Measurements from ENCODE around the gene TCP11L1. TPM values are rescaled to one million over a fixed set of nuclear protein-coding genes. Genes with fewer than 3 reads are reported as not detected.

Gene TCP11L1
- total and polyA plus RNA-seq, 2 donors (not counting 1 experiment from before 2014, with no cell fraction given), result 7.7 to 19.7 TPM

DNA sequence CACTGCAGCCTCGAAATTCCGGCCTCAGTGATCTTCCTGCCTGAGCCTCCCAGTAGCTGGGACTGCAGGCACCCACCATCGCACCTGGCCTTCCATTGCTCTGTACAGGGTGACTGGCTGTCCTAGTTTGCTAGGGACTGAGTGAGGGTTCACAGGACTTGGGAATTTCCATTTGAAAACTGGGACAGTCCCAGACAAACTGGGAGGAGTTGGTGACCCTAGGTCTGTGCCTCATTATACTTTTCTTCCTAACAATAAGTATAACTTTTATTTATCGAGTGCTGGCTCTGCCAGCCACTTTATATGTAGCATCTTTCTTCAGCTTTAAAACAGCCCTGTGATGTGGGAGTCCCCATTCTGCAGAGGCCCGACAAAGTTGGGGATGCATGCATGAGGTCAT lies 25.5 kb downstream of the TCP11L1 start:
- H3K27me3 Mint-ChIP-seq, result no peaks in the 10 kb centered on the region
- no peaks in the 10 kb centered on the region for H3K9me3 ChIP-seq (ENCODE audit: control extremely low read depth in 1 of 3, control insufficient read depth in 2 of 3, insufficient read depth in 1 of 3, low read length in 2 of 3)
- H2AFZ ChIP-seq (ENCODE audit: insufficient read depth, low read depth, low read length, poor library complexity, severe bottlenecking), result no peak overlapping the region
- H3K27me3 ChIP-seq (replicated peaks in 1 of 4; ENCODE audit: control extremely low read depth in 1 of 4, control insufficient read depth in 3 of 4, insufficient read depth in 4 of 4, low read length in 3 of 4), result no peaks in the 10 kb centered on the region
- no peak overlapping the region for H3K27ac ChIP-seq (ENCODE audit: low read length in 2 of 2)
- H3K36me3 ChIP-seq (replicated peaks in 1 of 2; ENCODE audit: control extremely low read depth in 1 of 2, control insufficient read depth in 1 of 2, extremely low read depth in 1 of 2, insufficient read depth in 2 of 2, low read length in 1 of 2), result peaks cover 0 to 39% of the 10 kb centered on the region in 2 experiments
- TF ChIP-seq EZH2 (IDR thresholded peaks at IDR 0.05; ENCODE audit: borderline replicate concordance, insufficient read depth, low read depth, low read length, poor library complexity, severe bottlenecking) (no peak), CTCF (IDR thresholded peaks at IDR 0.05) (no peak)
- peak overlapping the region; percentile 31 for H3K4me2 ChIP-seq (replicated peaks; ENCODE audit: low read depth, low read length, poor library complexity, severe bottlenecking)
- no peaks in the 10 kb centered on the region for H3K9me3 Mint-ChIP-seq (ENCODE audit: insufficient read depth)
- ChIA-PET POLR2A (no interaction called here), CTCF (interaction anchor here (0.7 to 8.8 kb wide), 27 partner anchors 8 to 741 kb away, joined by 3 to 186 read pairs (median 4); partner anchors contain the start of genes DEPDC7, QSER1 and TCP11L1)
- peak overlapping the region; percentile 27 for H3K4me3 Mint-ChIP-seq
- H3K4me1 Mint-ChIP-seq, result peaks cover 25% of the 10 kb centered on the region
- H4K20me1 ChIP-seq (ENCODE audit: control insufficient read depth, insufficient read depth, low read length, poor library complexity, severe bottlenecking), result no peaks in the 10 kb centered on the region
- ATAC-seq (ENCODE audit: low read depth) (no peak), DNase-seq (no peak)
- WGBS (ENCODE audit: insufficient coverage), result 100% methylated on average over 2 of the region's 5 CpGs
- intact Hi-C loops (cut with micrococcal nuclease), result loop anchor here (1.0 kb wide), 2 partner anchors 105 to 256 kb away; no protein-coding TSS in a partner anchor
- no peak overlapping the region for H3K9ac ChIP-seq (ENCODE audit: low read length)
- no peak overlapping the region for H3K27ac Mint-ChIP-seq
- H3K79me2 ChIP-seq (ENCODE audit: control insufficient read depth, insufficient read depth, low read length), result no peaks in the 10 kb centered on the region
- H3K4me3 ChIP-seq (ENCODE audit: control extremely low read depth in 1 of 5, extremely low read depth in 1 of 5, insufficient read depth in 1 of 5, low read depth in 2 of 5, low read length in 4 of 5), result no peak overlapping the region
- H3K4me1 ChIP-seq (ENCODE audit: control insufficient read depth in 2 of 2, insufficient read depth in 2 of 2, low read length in 2 of 2), result peaks cover 16% of the 10 kb centered on the region in 2 donors

- TF ChIP-seq EZH2 (IDR thresholded peaks at IDR 0.05; ENCODE audit: borderline replicate concordance, insufficient read depth, low read depth, low read length, poor library complexity, severe bottlenecking) (no peak), CTCF (IDR thresholded peaks at IDR 0.05) (peak; percentile 86)
- Histone ChIP-seq H3K79me2 (ENCODE audit: control insufficient read depth, insufficient read depth, low read length) (no peaks in the 10 kb centered on the region), H4K20me1 (ENCODE audit: control insufficient read depth, insufficient read depth, low read length, poor library complexity, severe bottlenecking) (no peaks in the 10 kb centered on the region), H3K9me3 (ENCODE audit: control extremely low read depth in 1 of 3, control insufficient read depth in 2 of 3, insufficient read depth in 1 of 3, low read length in 2 of 3) (no peaks in the 10 kb centered on the region), H2AFZ (ENCODE audit: insufficient read depth, low read depth, low read length, poor library complexity, severe bottlenecking) (no peak overlapping the region), H3K9ac (ENCODE audit: low read length) (no peak overlapping the region), H3K36me3 (replicated peaks in 1 of 2; ENCODE audit: control extremely low read depth in 1 of 2, control insufficient read depth in 1 of 2, extremely low read depth in 1 of 2, insufficient read depth in 2 of 2, low read length in 1 of 2) (peaks cover 0 to 33% of the 10 kb centered on the region in 2 experiments), H3K4me1 (ENCODE audit: control insufficient read depth in 2 of 2, insufficient read depth in 2 of 2, low read length in 2 of 2) (peaks cover 16% of the 10 kb centered on the region in 2 donors), H3K27ac (ENCODE audit: low read length in 2 of 2) (no peak overlapping the region), H3K4me2 (replicated peaks; ENCODE audit: low read depth, low read length, poor library complexity, severe bottlenecking) (no peak overlapping the region), H3K27me3 (replicated peaks in 1 of 4; ENCODE audit: control extremely low read depth in 1 of 4, control insufficient read depth in 3 of 4, insufficient read depth in 4 of 4, low read length in 3 of 4) (no peaks in the 10 kb centered on the region), H3K4me3 (ENCODE audit: control extremely low read depth in 1 of 5, extremely low read depth in 1 of 5, insufficient read depth in 1 of 5, low read depth in 2 of 5, low read length in 4 of 5) (no peak overlapping the region)
- no peaks in the 10 kb centered on the region for H3K27me3 Mint-ChIP-seq
- DNase-seq, result peak; percentile 64
- no peak overlapping the region for H3K4me3 Mint-ChIP-seq
- peak; percentile 79 for ATAC-seq (ENCODE audit: low read depth)
- WGBS (ENCODE audit: insufficient coverage), result 81% methylated on average over 20 of the region's 22 CpGs
- peak overlapping the region; percentile 41 for H3K27ac Mint-ChIP-seq
- H3K9me3 Mint-ChIP-seq (ENCODE audit: insufficient read depth), result no peaks in the 10 kb centered on the region
- CTCF ChIA-PET, result interaction anchor here (0.6 to 8.8 kb wide), 35 partner anchors 9 to 742 kb away, joined by 3 to 186 read pairs (median 4); partner anchors contain the start of genes DEPDC7, QSER1 and TCP11L1
- H3K4me1 Mint-ChIP-seq, result peaks cover 25% of the 10 kb centered on the region
- intact Hi-C loops (cut with micrococcal nuclease), result loop anchor here (1.0 kb wide), 2 partner anchors 105 to 256 kb away; no protein-coding TSS in a partner anchor
- POLR2A ChIA-PET, result no interaction called here
These were observed 26.2 kb downstream of the TCP11L1 start for GRCh38 chr11:33065445-33066178.
